OCI-LY7 (cell line): ENCODE data around the gene KRT86.
"Not testable (repeated sequence)": the region's sequence is repeated elsewhere in the genome, so short reads cannot be mapped to it uniquely, and the experiment has no call there.

Experiments used
- EZH2phosphoT487 ChIP-seq: fragments of 200-600 bp; sonication (generic); IDR thresholded peaks from 2 replicates; pipeline ENCODE4 v1.6.1; 2018; ENCODE audit warnings: low read depth, borderline replicate concordance, mild to moderate bottlenecking, mixed run types, antibody characterized with exemption, low read length, moderate library complexity, mixed read lengths
- TF ChIP-seq, protein P1 (sequence below): fragments of 200-600 bp; sonication (generic); conservative IDR thresholded peaks from 2 replicates; pipeline ENCODE4 v1.5.1; 2014; ENCODE audit warnings: mild to moderate bottlenecking, antibody characterized with exemption, low read length, moderate library complexity, mixed read lengths

DNA sequence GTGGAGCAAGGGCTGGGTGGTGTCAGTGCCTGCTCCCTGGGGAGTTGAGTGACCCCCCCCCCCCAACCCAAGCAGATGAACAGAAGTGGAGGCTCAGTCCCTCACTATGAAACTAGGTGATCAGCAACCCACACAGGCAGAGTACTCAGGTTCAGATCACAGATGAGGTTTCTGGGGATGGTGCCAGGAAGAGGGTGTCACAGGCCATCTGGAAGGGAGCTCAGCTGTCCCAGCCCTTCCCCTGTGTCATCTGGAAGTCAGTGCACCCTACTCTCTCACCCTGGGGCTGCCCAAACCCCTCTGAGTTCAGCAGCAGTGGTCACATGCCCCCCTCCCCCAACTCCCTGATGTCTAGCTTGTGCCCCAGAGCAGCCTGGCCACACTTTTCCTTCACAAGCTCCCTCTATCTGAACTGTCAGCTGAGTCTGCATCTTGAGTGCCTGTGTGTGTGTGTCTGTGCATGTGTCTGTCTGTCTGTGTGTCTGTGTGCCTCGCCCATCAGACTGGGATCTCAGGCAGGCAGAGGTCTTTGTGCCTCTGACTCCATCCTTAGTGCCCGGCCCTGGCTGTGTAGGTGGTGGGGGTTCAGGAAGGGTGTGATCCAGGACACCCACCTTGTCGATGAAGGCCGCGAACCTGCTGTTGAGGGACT, 16.2 kb downstream of the KRT86 start:
- TF ChIP-seq, protein P1, sequence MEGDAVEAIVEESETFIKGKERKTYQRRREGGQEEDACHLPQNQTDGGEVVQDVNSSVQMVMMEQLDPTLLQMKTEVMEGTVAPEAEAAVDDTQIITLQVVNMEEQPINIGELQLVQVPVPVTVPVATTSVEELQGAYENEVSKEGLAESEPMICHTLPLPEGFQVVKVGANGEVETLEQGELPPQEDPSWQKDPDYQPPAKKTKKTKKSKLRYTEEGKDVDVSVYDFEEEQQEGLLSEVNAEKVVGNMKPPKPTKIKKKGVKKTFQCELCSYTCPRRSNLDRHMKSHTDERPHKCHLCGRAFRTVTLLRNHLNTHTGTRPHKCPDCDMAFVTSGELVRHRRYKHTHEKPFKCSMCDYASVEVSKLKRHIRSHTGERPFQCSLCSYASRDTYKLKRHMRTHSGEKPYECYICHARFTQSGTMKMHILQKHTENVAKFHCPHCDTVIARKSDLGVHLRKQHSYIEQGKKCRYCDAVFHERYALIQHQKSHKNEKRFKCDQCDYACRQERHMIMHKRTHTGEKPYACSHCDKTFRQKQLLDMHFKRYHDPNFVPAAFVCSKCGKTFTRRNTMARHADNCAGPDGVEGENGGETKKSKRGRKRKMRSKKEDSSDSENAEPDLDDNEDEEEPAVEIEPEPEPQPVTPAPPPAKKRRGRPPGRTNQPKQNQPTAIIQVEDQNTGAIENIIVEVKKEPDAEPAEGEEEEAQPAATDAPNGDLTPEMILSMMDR: not testable (repeated sequence)
- not testable (repeated sequence) for TF ChIP-seq EZH2phosphoT487
